Natural killer cell (primary cell): ENCODE results near the gene TRIM41. TPM values are rescaled to one million over a fixed set of nuclear protein-coding genes. Genes with fewer than 3 reads are reported as not detected.

Experiments used
- total RNA-seq, 4 donors: library from RNA; stranded (reverse); fragments of 120-200 nt in 1 of 4; gene quantifications; one replicate each; pipeline versions ENCODE4 v1.2.3 to v1.2.4, GENCODE V29; 2013 to 2022

The TRIM41 gene
- total RNA-seq, 3 donors from 2014 or later (not counting 1 experiment from before 2014, with no cell fraction given): 33.4 to 41.6 (median 36.0) TPM

Other genes with a start within 250 kb of the TRIM41 start
- gene BTNL3, start 234.4 kb upstream of the TRIM41 start, total RNA-seq: not detected
- under 1 TPM in 1 of 3 donors, not detected in 2; 0.54 TPM for gene BTNL9, start 183.0 kb upstream of the TRIM41 start, total RNA-seq
- not detected for gene OR2V1, start 92.1 kb upstream of the TRIM41 start, total RNA-seq
- gene OR2V2, start 75.7 kb upstream of the TRIM41 start, total RNA-seq: not detected
- gene TRIM7, start 18.1 kb upstream of the TRIM41 start, total RNA-seq: 1 to 10 TPM in 1 of 3 donors, under 1 TPM in 1, not detected in 1; 0.73 to 1.2 TPM
- 1,000 to 10,000 TPM; 1,089 to 1,233 (median 1,138) TPM for gene RACK1, start 20.6 kb downstream of the TRIM41 start, total RNA-seq
- 10 to 100 TPM; 43.4 to 60.0 (median 44.4) TPM for gene TRIM52, start 37.9 kb downstream of the TRIM41 start, total RNA-seq
- gene OR4F3, start 144.0 kb downstream of the TRIM41 start, total RNA-seq: not detected